H9 (cell line): ENCODE data around the gene SCYL3. TPM values are rescaled to one million over a fixed set of nuclear protein-coding genes. Genes with fewer than 3 reads are reported as not detected.

ENCODE experiments used
- DNase-seq: peaks from one replicate; pipeline ENCODE4 v3.0.0-alpha.2; 2017
- H2AFZ ChIP-seq: one replicate; pipeline ENCODE4 v1.6.1; 2013; ENCODE audit warnings: mild to moderate bottlenecking, low read length, control low read depth, moderate library complexity
- H2AK5ac ChIP-seq: 2 replicates; pipeline ENCODE4 v1.6.1; 2013; ENCODE audit warnings: low read length, control low read depth, mixed read lengths; ENCODE audit not compliant: insufficient read length
- H2BK120ac ChIP-seq: one replicate; pipeline ENCODE4 v1.6.1; 2013; ENCODE audit warnings: low read depth, mild to moderate bottlenecking, low read length, control low read depth, inconsistent platforms; ENCODE audit not compliant: poor library complexity, severe bottlenecking
- H2BK12ac ChIP-seq: 2 replicates; pipeline ENCODE4 v1.6.1; 2013; ENCODE audit warnings: low read length, control low read depth, mixed read lengths, low read depth; ENCODE audit not compliant: insufficient read length
- H2BK15ac ChIP-seq: 2 replicates; pipeline ENCODE4 v1.6.1; 2013; ENCODE audit warnings: low read depth, low read length, control low read depth
- H2BK20ac ChIP-seq: one replicate; pipeline ENCODE4 v1.6.1; 2013; ENCODE audit warnings: low read depth, mild to moderate bottlenecking, low read length, control low read depth, inconsistent platforms; ENCODE audit not compliant: poor library complexity, severe bottlenecking
- H2BK5ac ChIP-seq: 2 replicates; pipeline ENCODE4 v1.6.1; 2013; ENCODE audit warnings: low read length, control low read depth, mixed read lengths; ENCODE audit not compliant: insufficient read length
- H3K14ac ChIP-seq: 2 replicates; pipeline ENCODE4 v1.6.1; 2013; ENCODE audit warnings: low read length, control low read depth; ENCODE audit not compliant: insufficient read depth
- H3K18ac ChIP-seq: 2 replicates; pipeline ENCODE4 v1.6.1; 2013; ENCODE audit warnings: low read depth, mild to moderate bottlenecking, mixed read lengths, low read length, control low read depth; ENCODE audit not compliant: insufficient read length
- H3K23ac ChIP-seq: 2 replicates; pipeline ENCODE4 v1.6.1; 2013; ENCODE audit warnings: low read length, control low read depth, mixed read lengths, low read depth; ENCODE audit not compliant: insufficient read length
- H3K23me2 ChIP-seq: 2 replicates; pipeline ENCODE4 v1.6.1; 2013; ENCODE audit warnings: low read depth, mild to moderate bottlenecking, mixed read lengths, low read length, control low read depth; ENCODE audit not compliant: insufficient read length, poor library complexity, severe bottlenecking
- H3K27ac ChIP-seq: 2 replicates; pipeline ENCODE4 v1.5.1; 2013; ENCODE audit warnings: low read length, control low read depth, mixed read lengths, low read depth; ENCODE audit not compliant: insufficient read length
- H3K27me3 ChIP-seq: 2 replicates; pipeline ENCODE4 v1.6.1; 2013; ENCODE audit warnings: low read length, control low read depth, inconsistent platforms; ENCODE audit not compliant: insufficient read depth
- H3K4ac ChIP-seq: 2 replicates; pipeline ENCODE4 v1.6.1; 2013; ENCODE audit warnings: low read depth, mild to moderate bottlenecking, control low read depth, inconsistent platforms, low read length, moderate library complexity
- H3K4me1 ChIP-seq: 2 replicates; pipeline ENCODE4 v1.6.1; 2013; ENCODE audit warnings: low read length, control low read depth, inconsistent platforms; ENCODE audit not compliant: insufficient read depth
- H3K4me2 ChIP-seq: 2 replicates; pipeline ENCODE4 v1.6.1; 2013; ENCODE audit warnings: low read length, control low read depth, mixed read lengths; ENCODE audit not compliant: insufficient read length, insufficient read depth
- H3K56ac ChIP-seq: 2 replicates; pipeline ENCODE4 v1.6.1; 2013; ENCODE audit warnings: low read depth, mild to moderate bottlenecking, mixed read lengths, low read length, control low read depth; ENCODE audit not compliant: insufficient read length
- H3K79me1 ChIP-seq: 2 replicates; pipeline ENCODE4 v1.6.1; 2013; ENCODE audit warnings: low read depth, mild to moderate bottlenecking, moderate library complexity, low read length, control low read depth, inconsistent platforms; ENCODE audit not compliant: insufficient read depth, poor library complexity, severe bottlenecking
- H3K79me2 ChIP-seq: 2 replicates; pipeline ENCODE4 v1.6.1; 2013; ENCODE audit warnings: low read length, control low read depth, inconsistent platforms; ENCODE audit not compliant: insufficient read depth
- H3K9ac ChIP-seq: 2 replicates; pipeline ENCODE4 v1.6.1; 2013; ENCODE audit warnings: low read length, control low read depth, mixed read lengths; ENCODE audit not compliant: insufficient read length; ENCODE audit errors: extremely low read depth
- H3K9me3 ChIP-seq: one replicate; pipeline ENCODE4 v1.6.1; 2013; ENCODE audit warnings: low read depth, low read length, inconsistent platforms; ENCODE audit not compliant: control insufficient read depth
- H3T11ph ChIP-seq: one replicate; pipeline ENCODE4 v1.6.1; 2013; ENCODE audit warnings: mild to moderate bottlenecking, low read length, control low read depth, inconsistent platforms
- H4K20me1 ChIP-seq: one replicate; pipeline ENCODE4 v1.6.1; 2013; ENCODE audit not compliant: control insufficient read depth, insufficient read length, insufficient read depth
- H4K5ac ChIP-seq: 2 replicates; pipeline ENCODE4 v1.6.1; 2013; ENCODE audit warnings: low read depth, mild to moderate bottlenecking, mixed read lengths, low read length, control low read depth; ENCODE audit not compliant: insufficient read length
- H4K8ac ChIP-seq: replicated peaks from 2 replicates; pipeline ENCODE4 v1.6.1; 2013; ENCODE audit warnings: low read length, control low read depth, mixed read lengths, low read depth; ENCODE audit not compliant: insufficient read length
- H4K91ac ChIP-seq: 2 replicates; pipeline ENCODE4 v1.6.1; 2013; ENCODE audit warnings: low read depth, mild to moderate bottlenecking, moderate library complexity, mixed read lengths, low read length, control low read depth; ENCODE audit not compliant: insufficient read length
- H3K27ac Mint-ChIP-seq, 3 experiments: 2 replicates in 2 of 3; 3 replicates in 1 of 3; pipeline ENCODE4 v1.8.0; 2020 to 2021; ENCODE audit warnings: mixed read lengths in 3 of 3, mild to moderate bottlenecking in 1 of 3, moderate library complexity in 1 of 3
- H3K27me3 Mint-ChIP-seq: 2 replicates; pipeline ENCODE4 v1.8.0; 2021; ENCODE audit warnings: low read depth, mild to moderate bottlenecking, moderate library complexity, mixed read lengths
- H3K36me3 Mint-ChIP-seq, 3 experiments: 2 replicates in 2 of 3; 3 replicates in 1 of 3; pipeline ENCODE4 v1.8.0; 2020 to 2021; ENCODE audit warnings: low read depth in 3 of 3, mixed read lengths in 3 of 3; ENCODE audit not compliant: insufficient read depth in 1 of 3
- H3K4me1 Mint-ChIP-seq, 2 experiments: 2 replicates each; pipeline ENCODE4 v1.8.0; 2020; ENCODE audit warnings: mixed read lengths in 2 of 2
- H3K4me3 Mint-ChIP-seq, 2 experiments: 2 replicates in 1 of 2; 3 replicates in 1 of 2; pipeline ENCODE4 v1.8.0; 2020 to 2021; ENCODE audit warnings: mild to moderate bottlenecking in 2 of 2, mixed read lengths in 2 of 2, moderate library complexity in 1 of 2
- H3K9me3 Mint-ChIP-seq, 2 experiments: 2 replicates in 1 of 2; 3 replicates in 1 of 2; pipeline ENCODE4 v1.8.0; 2020; ENCODE audit warnings: mild to moderate bottlenecking in 2 of 2, mixed read lengths in 2 of 2, moderate library complexity in 1 of 2
- CTCF ChIP-seq: fragments of 200-600 bp; sonication (generic); conservative IDR thresholded peaks from 3 replicates; pipeline ENCODE4 v1.8.0; 2021; ENCODE audit warnings: antibody characterized with exemption, mild to moderate bottlenecking
- WGBS: extraction: QIAGEN DNeasy Blood & Tissue Kit; methylation state at CpG from one replicate; pipeline ENCODE4 v1.1.7; 2013; ENCODE audit warnings: missing lambda C conversion rate, low lambda C conversion rate, mixed read lengths; ENCODE audit not compliant: insufficient read length; ENCODE audit errors: extremely low coverage; 5-methylcytosine and 5-hydroxymethylcytosine counted together
- total RNA-seq: library from RNA; stranded (reverse); gene quantifications from 2 replicates; pipeline ENCODE4 v1.2.1, GENCODE V29; 2021

Gene SCYL3
- total RNA-seq, 1 experiment from 2014 or later: 3.9 TPM

GRCh38 chr1:169835647-169836046 lies 58.0 kb downstream of the SCYL3 start:
- no peak overlapping the region for H3K23ac ChIP-seq
- no peak overlapping the region for H3K4me2 ChIP-seq
- H2BK5ac ChIP-seq: no peak overlapping the region
- no peak overlapping the region for H2AK5ac ChIP-seq
- no peaks in the 10 kb centered on the region for H3K4me1 Mint-ChIP-seq
- no peak overlapping the region for H2AFZ ChIP-seq
- H3K27ac Mint-ChIP-seq: no peak overlapping the region
- no peak overlapping the region for H4K91ac ChIP-seq
- no peak overlapping the region for H4K5ac ChIP-seq
- no peak overlapping the region for H3T11ph ChIP-seq
- H3K56ac ChIP-seq: no peak overlapping the region
- H3K18ac ChIP-seq: no peak overlapping the region
- H4K20me1 ChIP-seq: no peaks in the 10 kb centered on the region
- no peaks in the 10 kb centered on the region for H3K79me2 ChIP-seq
- H3K23me2 ChIP-seq: no peaks in the 10 kb centered on the region
- H3K9ac ChIP-seq: no peak overlapping the region
- no peaks in the 10 kb centered on the region for H3K27me3 Mint-ChIP-seq
- no peak overlapping the region for H3K27ac ChIP-seq
- no peaks in the 10 kb centered on the region for H3K9me3 ChIP-seq
- peaks cover 40 to 63% (median 62%) of the 10 kb centered on the region in 3 experiments for H3K36me3 Mint-ChIP-seq
- H2BK20ac ChIP-seq: no peak overlapping the region
- no peak overlapping the region for H4K8ac ChIP-seq
- H2BK12ac ChIP-seq: no peak overlapping the region
- no peaks in the 10 kb centered on the region for H3K4me1 ChIP-seq
- WGBS: no CpG with 5 or more reads among the region's 1 CpG
- no peaks in the 10 kb centered on the region for H3K79me1 ChIP-seq
- no peak overlapping the region for H2BK15ac ChIP-seq
- peaks cover 0 to 5% of the 10 kb centered on the region in 2 experiments; a peak in 2 of 5 replicates for H3K9me3 Mint-ChIP-seq
- TF ChIP-seq CTCF: no peak
- H3K4ac ChIP-seq: no peak overlapping the region
- H3K4me3 Mint-ChIP-seq: no peak overlapping the region
- no peak overlapping the region for H2BK120ac ChIP-seq
- H3K14ac ChIP-seq: no peak overlapping the region
- H3K27me3 ChIP-seq: no peaks in the 10 kb centered on the region
- no peak for DNase-seq
